ENCODE results near the gene RPS28.

The RPS28 gene

DNA sequence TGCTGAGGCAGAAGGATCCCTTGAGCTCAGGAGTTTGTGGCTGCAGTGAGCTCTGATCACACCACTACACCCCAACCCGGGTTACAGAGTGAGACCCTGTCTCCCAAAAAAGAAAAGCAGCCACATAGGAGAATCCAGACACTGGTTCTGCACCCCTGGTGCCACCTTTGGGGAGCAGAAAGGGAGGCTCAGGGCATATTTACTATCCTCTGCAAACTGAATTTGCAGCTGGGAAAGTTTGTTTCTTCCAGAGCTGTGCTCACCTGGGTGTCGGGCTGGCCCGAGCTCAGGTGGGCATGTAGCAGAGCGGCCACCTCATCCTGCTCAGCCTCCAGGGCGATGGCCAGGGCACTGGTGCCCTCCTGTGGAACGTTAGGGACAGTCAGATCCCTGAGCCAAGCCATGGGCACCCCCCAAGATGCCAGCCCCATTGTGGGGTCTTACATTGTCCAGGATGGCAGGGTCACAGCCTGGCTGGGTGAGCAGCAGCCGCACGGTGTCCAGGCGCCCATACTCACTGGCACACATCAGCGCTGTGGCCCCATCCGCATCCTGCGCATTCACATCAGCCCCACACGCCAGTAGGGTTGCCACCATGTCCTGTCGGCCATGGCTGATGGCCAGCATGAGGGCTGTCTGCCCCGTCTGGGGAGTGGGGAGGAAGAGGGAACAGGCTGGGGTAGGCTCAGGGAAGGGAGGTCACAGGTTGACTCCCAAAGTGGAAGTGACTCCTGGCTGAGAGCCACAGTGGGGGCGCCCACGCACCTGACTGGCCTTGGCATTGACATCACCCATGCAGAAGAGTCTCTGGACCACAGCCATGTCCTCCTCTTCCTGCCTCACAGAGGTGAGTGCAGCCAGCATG lies 3.1 kb downstream of the RPS28 start:
- no peak overlapping the region for H3K27ac ChIP-seq
- no peak for DNase-seq (ENCODE audit: low spot score)
- H3K4me3 ChIP-seq, result no peak overlapping the region
- no peak for TF ChIP-seq CTCF (IDR thresholded peaks at IDR 0.05)

DNA sequence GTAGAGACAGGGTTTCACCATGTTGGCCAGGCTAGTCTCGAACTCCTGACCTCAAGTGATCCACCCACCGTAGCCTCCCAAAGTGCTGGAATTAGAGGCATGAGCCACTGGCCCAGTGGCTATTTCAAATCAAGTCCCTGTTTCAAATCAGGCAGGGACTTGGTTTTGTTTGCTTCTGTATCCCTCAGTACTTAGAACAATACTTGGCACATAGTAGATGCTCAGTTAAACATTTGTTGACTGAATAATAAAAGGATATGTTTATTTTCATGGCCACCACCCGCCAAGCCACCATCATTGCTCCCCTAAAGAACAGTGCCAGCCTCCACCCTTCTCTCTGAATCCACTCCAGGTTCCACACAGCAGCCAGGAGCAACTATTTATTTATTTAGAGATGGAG lies 4.2 kb downstream of the RPS28 start:
- Histone ChIP-seq H3K4me3 (no peak overlapping the region), H3K27ac (no peak overlapping the region)
- no peak for TF ChIP-seq CTCF (IDR thresholded peaks at IDR 0.05)
- DNase-seq (ENCODE audit: low spot score), result no peak

GRCh38 chr19:8329996-8330395 lies 8.7 kb downstream of the RPS28 start:
- Histone ChIP-seq H3K4me3 (no peak overlapping the region), H3K27ac (no peak overlapping the region)
- TF ChIP-seq CTCF (IDR thresholded peaks at IDR 0.05), result no peak
- DNase-seq (ENCODE audit: low spot score), result no peak

GRCh38 chr19:8331263-8331845 lies 10.1 kb downstream of the RPS28 start:
- DNase-seq (ENCODE audit: low spot score), result no peak
- no peak overlapping the region for H3K27ac ChIP-seq
- TF ChIP-seq CTCF (IDR thresholded peaks at IDR 0.05), result no peak
- H3K4me3 ChIP-seq, result no peak overlapping the region

DNA sequence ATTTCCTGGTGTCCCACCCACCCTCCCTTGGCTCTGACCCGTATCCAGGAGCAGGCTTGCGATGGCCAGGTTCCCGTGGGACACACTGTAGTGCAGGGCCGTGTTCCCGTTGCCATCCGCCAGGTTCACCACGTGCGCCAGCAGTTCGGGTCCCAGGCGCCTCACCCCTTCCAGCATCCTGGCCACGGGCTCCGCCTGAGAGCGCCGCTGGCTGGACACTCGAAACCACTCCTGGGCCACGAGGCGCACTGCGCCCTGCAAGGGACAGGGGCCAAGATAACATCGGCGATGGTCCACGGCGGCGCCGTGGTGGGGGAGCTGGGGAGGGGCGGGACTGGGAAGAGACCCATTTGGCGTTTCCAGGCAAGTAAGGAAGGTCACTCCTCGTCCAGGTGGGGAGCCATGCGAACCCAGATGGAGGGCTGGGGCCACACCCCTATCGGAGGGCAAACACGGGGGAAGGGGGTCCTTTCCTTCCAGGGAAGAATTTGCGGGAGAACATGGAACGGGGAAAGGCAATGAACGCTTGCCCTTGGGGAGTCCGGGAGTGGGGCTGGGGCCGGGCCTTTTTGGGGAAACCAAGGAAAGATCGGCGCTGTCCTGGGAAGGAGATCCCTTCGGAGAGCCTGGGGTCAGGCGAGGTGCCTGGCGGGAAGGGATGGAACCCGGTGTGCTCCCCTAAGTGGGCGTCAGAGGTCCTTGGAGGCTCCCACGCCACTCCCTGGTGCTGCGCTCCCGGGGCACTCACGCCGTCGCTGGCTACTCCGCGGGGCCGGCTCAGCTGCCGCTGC lies 11.9 kb downstream of the RPS28 start:
- TF ChIP-seq CTCF (IDR thresholded peaks at IDR 0.05), result no peak
- DNase-seq (ENCODE audit: low spot score), result no peak
- no peak overlapping the region for H3K27ac ChIP-seq
- H3K4me3 ChIP-seq, result no peak overlapping the region

GRCh38 chr19:8333767-8334457 lies 12.6 kb downstream of the RPS28 start:
- DNase-seq (ENCODE audit: low spot score), result no peak
- no peak overlapping the region for H3K27ac ChIP-seq
- H3K4me3 ChIP-seq, result no peak overlapping the region
- TF ChIP-seq CTCF (IDR thresholded peaks at IDR 0.05), result no peak
